DMS114 treated with DMSO at 0.1 percent for 48 hours (cell line): ENCODE results near the gene POPDC2.

Experiments
- DNase-seq: peaks from one replicate; lab custom pipeline; 2025; ENCODE audit not compliant: unreplicated experiment; lab: John Stamatoyannopoulos, UW

Gene POPDC2

DNA sequence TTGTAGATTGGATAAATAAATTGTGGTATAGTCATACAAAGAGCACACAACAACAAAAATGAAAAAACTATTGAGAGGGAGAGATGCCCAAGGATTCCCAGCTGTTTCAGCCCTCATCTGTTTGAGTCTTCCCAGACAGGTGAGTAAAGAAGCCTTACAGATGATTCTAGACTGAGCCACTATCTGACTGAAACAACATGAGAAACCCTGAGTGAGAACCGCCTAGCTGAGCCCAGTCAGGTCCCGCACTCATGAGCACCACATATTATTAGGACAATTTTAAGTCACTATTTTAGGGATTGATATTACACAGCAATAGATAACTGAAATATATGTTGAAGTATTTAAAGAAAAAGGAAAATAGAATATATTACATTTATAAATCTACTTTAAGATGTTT, 19.0 kb downstream of the POPDC2 start:
- no peak for DNase-seq

DNA sequence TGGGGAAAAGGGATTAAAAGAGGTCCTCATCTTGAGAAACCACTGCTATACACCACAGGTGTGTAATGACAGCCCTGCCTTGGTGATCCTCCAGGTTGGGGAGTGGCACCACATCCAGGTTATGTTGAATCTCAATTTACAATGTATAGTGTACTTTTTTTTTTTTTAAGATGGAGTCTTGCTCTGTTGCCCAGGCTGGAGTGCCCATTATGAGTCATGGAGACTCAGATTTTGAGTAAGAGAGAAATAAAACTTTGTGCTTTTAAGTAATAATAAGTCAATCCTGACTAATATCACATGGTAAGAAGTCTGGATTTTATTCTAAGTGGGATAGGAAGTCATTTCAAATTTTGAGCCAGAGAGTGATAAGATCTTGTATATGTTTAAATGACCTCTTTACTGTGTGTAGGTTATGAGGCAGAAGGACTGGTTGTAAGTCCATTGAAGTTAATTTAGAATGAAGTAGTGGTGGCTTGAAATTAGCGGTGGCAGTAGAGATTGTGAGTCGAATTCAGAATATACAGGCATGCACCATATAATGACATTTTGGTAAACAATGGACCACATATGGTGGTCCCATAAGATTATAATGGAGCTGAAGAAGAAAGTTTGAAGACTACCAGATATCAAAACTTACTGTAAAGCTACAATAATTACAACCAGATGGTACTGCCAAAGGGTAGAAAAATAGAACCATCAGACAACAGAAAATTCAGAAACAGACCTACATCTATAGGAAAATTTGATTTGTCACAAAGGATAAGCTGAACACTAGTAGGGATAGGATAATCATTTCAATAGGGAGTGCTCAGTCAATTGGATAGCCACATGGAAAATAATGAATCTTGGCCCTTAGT, 20.7 kb downstream of the POPDC2 start:
- DNase-seq, result no peak

DNA sequence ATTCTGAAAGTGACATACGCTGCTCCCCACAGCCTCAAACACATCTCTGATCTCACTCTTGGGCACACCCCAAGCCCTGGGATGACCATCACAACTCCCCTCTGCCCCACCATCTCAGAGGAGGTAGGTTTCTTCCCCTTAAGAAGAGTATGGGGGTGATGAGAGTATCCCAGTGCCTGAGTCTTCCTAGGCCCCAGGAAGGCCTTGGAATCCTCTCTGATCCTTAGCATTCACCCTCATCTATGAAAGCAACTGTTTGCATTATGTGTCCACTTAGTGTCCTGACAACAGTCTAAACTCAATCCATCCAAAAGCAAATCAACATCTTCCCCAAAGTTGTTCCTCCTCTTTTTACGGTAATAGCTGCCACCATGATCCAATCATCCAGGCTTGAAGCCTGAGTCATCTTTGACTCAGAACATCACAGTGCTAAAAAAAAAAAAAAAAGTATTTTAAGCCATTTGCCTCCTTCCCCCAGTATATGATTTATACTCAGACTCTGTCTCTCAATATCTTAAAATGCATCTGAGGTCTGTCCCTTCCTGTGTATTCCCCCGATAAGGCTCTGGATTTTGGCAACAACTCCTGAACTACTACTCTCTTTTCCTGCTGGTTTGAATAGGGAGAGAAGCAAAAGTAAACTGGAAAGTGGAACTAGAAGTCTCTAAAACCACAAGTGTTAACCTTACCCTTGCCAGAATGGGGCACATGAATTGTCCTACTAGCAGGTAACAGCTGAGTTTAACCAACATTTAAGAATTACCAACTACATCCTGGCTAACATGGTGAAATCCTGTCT, 22.5 kb downstream of the POPDC2 start:
- DNase-seq, result no peak

DNA sequence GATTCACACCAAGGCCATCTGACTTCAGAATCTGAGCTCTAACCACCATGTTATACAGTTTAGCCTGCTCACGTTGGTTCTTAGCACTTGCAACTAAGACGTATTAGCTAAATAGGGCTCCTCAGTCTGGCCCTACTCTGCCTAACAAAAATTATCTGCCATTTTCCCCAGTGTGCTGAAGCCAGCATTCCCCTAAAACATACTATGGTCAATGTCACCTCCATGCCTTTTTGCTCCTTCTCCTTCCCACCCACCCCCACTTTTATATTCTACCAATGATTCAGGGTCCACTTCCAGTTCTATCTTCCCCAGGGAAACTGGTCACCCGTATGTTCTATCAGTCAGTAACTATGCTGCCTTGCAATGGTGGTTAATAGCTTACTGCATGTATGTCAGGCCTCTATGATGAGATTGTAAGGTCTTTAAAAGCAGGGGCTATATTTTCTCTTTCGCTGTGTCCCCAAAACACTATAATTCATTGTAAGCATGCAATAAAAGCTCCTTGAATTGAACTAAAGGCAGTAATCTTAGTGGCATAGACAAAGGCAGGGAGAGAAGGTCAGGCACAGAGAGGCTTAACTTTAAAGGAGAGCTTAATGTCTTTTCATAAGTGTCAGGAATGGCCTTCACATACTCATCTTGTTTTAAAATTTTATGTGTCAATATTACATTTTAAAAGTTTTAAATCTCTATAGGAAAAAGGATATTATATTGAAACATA, 23.3 kb downstream of the POPDC2 start:
- no peak for DNase-seq

DNA sequence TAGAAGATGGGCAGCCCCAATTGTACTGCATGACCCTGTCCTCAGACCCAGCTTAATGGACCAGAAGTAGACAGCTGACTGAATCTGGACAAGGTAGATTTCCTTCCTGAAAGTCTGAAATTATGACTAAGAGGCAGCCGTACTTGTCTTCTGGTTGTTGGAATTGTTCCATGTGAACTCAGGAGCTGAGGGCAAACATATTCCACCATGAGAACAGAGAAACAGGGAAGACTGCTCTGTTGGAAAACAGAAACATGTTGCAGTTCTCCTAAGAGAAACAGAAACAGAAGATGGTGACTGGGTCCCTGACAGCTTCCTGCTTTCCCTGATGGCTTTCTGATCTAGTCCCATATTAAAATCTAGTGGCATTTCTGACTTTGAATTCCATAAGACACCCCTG, 24.1 kb downstream of the POPDC2 start:
- no peak for DNase-seq

DNA sequence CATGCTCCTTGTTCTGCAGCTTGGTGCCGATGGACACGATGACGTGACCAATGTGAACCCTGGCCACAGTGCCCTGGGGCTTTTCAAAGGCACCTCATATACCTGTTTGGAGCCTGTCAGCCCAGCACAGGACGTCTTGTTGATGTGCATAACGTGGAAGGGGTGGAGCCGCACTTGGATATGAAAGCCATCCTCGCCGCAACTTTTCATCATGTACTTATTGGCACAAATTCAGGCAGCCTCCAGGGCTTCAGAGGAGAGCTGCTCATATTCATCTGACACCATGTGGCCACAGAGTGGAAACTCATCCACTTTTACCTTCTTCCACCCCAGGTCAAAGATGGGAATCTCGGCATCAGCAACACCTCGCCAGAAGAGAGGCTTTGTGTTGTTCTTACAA, 24.7 kb downstream of the POPDC2 start:
- DNase-seq, result no peak

DNA sequence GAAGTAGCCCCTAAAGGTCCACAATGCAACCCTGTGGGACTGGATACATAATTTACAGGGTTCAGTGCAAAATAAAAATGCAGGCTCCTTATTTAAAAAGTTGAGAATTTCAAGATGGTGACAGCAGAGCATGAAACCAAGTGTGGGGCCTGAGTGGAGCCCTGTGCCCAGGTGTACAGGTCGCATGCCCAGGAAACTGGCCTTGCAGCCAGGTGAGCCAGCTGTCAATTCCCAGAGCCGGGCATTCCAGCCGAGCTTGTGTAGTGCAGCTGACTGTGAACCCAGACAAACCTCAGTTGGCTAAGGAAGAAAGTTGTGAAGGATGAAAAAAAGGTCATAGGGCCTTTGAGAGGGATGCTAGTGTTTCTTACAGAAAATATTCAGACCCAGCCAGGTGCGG, 27.6 kb downstream of the POPDC2 start:
- DNase-seq, result no peak

DNA sequence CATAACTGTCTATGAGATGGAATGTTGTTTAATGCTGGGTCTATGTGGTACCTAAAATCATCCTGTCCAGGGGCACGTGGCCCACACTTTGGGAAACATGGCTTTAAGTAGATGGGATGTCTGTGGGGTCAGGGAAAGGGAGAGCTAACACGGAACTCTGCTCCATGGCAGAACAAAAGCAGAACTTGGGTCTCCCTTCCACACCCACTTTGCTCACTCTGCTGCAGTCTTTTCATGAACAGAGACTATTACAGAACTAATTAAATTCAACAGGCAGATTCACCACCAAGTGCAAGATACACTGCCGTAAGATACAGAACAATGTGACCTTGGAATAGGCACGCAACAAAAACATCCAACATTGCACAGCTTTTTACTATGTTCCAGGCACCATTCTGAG, 28.2 kb downstream of the POPDC2 start:
- no peak for DNase-seq

DNA sequence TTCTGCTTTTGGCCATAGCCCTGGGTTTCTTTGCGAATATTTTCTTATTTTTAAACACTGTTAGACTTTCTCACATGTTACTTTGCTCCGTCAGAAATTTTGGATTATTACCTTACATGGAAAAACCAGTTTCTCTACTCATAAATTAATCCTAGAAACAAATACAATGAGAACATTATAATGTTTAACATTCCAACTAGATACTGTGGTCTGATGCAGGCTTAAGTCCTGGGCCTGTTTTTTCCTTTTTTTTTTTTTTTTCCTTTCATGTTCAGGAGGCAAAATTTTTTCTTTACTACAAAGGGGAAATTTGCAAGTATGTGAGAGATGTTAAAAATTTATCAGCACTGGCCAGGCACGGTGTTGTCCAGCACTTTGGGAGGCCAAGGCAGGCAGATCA, 28.9 kb downstream of the POPDC2 start:
- no peak for DNase-seq

DNA sequence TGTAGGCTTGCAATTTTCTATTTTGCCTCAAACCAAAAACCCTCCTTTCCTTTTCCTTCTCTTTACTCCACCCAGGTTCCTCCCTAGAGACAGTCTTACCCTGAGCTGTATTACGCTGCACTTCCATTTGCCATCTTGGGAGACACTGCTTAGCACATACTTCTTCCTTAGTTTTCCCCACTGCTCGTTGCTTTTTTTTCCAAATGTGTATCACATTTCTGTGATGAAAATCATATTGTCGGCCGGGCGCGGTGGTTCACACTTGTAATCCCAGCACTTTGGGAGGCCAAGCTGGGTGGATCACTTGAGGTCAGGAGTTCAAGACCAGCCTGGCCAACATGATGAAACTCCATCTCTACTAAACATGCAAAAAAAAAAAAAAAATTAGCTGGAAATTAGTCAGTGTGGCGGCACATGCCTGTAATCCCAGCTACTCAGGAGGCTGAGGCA, 29.5 kb downstream of the POPDC2 start:
- DNase-seq, result no peak

DNA sequence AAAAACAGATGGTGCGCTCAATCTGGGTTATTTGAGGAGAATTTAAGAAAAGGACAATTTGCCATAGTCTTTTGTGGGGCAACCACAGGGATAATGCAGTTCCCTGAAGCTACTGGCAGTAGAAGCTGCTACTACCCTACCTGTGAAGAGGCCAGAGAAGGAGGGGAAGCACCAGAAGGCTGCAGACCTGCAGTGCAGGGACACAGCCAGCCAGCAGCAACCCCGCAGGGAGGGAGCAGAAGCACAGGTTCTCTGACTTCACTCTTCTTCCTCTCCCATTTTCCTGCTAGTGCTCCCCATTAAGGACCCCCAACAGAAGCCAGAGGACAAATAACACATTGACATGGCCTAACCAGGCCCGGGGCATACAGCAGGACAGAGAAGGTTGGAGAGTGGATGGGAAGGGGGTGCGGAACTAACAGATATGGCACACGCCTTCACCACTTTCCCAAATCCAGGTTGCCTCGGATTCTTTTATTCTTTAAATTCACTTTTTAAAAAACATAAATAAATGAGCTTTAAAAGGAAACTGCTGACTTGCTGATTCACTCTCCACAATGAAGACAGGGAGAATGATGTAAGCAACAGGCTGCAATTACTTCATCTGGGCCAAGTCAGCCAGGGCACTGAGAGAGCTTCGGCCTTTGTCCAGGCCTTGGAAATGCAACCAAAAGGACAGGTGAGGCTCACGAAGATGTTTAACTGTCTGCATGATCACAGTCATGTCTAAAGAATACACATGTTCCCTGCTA, 30.1 kb downstream of the POPDC2 start:
- DNase-seq, result no peak

DNA sequence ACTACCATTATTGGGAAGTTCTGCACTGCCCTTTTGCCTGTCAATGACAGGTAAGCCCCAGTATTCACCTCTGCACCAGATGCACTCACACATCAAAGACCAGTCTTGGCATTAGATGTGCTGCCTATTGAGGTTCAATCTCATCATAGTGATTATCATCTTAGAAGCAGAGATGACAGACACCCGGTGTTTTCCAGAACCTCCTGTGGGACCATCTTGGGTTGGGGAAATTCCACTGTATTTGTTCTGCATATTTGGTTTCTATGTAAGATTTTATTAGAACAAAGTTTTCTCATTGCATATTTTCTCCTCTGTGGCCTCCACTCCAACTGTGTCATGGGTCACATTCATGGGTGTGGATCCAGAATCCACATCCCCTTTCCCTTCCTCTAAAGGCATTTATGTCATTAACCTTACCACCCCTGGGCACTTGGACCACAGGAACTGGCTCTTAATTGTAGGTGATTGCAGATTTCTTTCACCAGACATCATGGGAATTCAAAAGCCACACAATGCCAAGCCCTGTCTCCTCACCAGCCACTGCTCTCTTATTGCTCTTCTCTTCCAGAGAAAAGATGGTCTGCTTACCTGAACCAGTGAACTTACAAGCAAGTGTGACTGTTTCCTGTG, 31.5 kb downstream of the POPDC2 start:
- DNase-seq, result no peak

DNA sequence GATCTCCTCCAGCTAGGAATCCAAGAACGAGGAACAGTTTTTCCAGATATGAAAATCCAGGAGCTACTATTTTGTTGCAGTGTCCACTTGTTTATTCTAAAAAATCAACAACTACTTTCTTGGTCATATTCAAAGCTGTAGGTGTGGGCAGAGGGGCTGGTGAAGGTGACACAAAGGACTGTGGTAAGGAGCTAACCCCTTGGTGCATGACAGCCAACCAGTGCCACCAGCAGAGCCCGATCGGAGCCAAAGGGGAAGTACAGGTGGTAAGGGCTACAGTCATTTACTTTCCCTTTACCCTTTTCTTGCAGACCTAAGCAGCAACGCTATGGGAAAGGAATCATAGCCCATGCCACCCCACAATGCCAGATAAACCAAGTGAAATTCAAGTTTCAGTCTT, 32.0 kb downstream of the POPDC2 start:
- no peak for DNase-seq

DNA sequence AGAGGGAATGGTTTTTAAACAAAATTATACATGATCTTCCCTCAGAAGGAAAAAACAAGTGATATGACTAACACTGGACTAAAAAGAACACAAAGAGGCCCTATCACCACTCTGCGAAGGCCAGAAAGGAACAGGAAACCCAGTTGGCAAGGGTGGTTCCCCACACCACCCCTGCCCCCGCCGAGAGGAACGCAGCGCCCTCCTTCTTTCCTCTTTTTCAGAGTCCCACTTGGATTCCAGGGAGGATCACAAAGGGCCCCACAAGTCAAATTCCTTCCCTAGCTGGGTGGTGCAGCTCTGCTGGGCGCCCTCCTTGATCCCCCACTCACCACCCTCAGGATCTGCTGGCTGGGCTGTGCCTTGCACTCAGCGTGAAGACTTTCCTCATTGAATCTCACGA, 32.9 kb downstream of the POPDC2 start:
- DNase-seq, result no peak

DNA sequence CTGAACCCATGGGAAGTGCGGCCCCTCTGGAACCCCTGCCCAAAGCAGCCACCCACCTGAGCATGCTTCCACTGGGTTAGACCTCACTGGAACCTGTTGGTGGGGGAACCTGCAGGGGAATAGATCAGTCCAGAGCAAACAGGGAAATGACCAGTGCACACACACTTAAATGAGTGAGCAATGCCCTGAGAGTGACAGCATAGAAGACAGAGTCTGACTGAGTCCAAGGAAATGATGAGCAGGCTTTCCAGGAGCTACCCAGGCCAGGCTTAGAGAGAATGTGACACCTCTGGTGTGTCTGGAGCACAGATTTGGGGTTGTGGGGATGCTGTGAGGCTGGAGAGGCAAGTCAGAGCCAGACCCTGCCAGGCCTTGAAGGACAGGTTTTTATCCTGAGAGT, 34.2 kb downstream of the POPDC2 start:
- no peak for DNase-seq

DNA sequence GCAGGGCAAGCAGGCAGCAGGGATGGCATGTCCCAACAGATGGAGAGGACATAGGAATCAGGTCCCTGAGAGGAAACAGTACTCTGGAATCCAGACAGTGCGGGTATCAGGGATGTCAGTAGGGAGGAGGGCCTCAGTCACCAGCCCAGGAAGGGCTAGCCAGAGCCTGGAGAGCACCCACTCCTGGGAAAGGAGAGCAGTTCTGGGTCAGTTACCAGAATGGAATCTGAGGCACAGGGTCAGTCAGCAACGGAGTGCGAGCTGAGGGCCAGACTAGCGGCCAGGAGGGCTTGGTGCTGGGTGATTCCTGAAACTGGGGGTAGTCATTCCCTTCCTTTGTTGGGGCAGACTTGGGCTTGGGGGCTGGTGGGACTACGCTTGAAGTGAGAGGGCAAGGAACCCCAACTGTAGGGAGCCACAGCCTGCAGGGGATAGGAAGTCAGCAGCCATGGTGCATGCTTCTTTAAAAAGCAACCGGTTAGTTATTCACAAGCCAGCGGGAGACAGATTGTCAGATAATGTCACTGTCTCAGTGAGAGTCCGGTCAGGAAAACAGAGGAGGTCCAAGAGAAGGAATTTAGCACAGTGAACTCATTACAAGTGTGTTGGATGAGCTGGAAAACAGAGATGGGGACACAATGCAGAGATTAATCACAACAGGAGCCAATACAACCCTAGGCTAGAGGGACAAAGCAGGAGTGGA, 34.8 kb downstream of the POPDC2 start:
- no peak for DNase-seq

DNA sequence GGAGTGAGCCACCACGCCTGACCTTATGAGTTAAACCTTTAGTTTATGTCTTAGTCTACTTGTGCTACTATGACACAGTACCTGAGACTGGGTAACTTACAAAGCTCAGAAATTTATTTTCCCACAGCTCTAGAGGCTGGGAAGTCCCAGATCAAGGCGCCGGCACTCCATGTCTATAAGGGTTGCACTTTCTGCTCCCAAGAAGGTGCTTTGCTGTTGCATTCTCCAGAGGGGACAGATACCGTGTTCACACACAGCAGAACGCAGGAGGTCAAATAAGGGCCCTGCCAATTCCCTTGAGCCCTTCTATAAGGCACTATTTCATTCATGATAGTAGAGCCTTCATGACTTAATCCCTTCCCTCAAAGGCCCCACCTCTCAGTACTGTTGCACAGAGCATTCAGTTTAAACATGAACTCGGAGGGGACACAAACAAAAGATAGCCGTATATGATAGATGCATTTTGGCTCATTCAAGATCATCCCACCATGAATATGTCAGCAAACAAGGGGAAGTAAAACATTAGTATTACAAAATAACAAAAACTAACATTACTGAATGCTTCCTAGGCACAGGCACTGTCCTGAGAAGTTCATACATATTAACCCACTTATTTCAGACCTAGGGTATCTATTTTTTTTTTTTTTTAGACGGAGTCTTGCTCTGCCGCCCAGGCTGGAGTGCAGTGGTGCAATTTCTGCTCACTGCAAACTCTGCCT, 36.2 kb downstream of the POPDC2 start:
- DNase-seq, result no peak

DNA sequence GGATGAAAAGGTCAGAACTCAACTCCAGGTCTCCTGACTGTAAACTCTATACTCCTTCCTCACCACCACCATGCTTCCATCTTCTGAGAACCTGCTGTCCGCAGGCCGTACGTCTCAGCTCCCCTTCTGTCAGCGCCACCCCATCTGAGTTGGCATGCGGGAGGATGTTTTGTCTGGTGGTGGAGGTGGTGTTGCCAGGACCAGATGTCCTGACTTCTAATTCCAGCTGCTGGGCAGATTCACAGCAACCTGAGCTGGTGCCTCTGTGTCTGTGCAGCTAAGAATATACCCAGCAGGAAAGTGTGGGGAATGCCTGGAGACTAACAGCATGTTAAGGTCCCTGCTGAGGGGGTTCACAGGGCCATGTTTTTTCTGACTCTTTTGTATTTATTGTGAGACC, 39.5 kb downstream of the POPDC2 start:
- no peak for DNase-seq

DNA sequence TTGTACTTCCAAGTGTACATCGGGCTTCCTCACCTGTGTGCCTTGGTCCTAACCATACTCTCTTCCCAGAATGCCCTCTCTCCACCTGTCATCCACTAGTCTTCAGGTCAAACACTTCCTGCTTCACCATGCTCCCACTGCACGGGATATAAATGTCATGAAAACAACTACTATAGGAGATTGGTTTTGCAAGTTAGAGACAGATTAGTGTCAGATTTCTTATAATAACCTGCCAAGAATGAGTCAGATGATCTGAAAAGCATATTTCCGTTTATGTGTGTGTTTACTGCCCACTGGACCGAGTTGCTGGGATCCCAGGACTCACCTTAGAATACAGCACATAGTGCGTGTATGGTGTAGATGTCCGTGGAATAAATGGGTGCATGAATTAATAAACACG, 41.3 kb downstream of the POPDC2 start:
- no peak for DNase-seq
